ENCODE measurements around the gene MARK1.
"Not testable (repeated sequence)": the region's sequence is repeated elsewhere in the genome, so short reads cannot be mapped to it uniquely, and the experiment has no call there.

MARK1 gene

DNA sequence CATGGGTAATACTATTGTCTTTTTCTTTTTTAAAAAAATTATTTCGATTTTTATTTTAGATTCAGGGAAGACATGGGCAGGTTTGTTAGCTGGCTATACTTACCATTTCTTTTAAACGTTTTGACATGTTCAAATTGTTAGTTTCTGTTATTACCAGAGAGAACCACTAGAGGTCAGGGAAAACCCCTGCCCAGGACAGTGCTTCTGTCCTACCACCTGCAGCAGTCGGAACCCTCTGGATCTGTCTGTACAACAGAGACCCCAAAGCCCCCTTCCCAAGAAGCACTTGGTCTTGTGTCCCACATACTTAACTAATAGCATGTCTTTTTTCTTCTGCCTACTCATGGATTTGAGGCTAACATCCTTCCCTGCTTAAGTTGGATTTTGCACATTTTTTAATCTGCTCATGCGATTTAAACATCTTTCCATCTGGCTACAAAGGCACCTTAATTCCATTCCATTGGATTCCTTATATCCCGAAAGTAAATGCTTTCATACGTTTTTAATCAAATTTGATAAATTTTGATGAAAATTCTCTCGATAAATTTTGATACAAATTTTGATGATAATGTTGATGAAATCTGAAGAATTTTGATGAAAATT lies 152.2 kb downstream of the MARK1 start:
- in situ Hi-C loops (cut with HindIII; ENCODE audit: low sequenced_read_pairs): no loop called here
- TF ChIP-seq, protein P1, sequence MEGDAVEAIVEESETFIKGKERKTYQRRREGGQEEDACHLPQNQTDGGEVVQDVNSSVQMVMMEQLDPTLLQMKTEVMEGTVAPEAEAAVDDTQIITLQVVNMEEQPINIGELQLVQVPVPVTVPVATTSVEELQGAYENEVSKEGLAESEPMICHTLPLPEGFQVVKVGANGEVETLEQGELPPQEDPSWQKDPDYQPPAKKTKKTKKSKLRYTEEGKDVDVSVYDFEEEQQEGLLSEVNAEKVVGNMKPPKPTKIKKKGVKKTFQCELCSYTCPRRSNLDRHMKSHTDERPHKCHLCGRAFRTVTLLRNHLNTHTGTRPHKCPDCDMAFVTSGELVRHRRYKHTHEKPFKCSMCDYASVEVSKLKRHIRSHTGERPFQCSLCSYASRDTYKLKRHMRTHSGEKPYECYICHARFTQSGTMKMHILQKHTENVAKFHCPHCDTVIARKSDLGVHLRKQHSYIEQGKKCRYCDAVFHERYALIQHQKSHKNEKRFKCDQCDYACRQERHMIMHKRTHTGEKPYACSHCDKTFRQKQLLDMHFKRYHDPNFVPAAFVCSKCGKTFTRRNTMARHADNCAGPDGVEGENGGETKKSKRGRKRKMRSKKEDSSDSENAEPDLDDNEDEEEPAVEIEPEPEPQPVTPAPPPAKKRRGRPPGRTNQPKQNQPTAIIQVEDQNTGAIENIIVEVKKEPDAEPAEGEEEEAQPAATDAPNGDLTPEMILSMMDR (IDR thresholded peaks at IDR 0.05; ENCODE audit: low read depth, low read length): peak; percentile 73
- DNase-seq (ENCODE audit: low read depth, low spot score): peak; percentile 39
- H3K4me3 ChIP-seq (ENCODE audit: low read depth, low read length): no peak overlapping the region

DNA sequence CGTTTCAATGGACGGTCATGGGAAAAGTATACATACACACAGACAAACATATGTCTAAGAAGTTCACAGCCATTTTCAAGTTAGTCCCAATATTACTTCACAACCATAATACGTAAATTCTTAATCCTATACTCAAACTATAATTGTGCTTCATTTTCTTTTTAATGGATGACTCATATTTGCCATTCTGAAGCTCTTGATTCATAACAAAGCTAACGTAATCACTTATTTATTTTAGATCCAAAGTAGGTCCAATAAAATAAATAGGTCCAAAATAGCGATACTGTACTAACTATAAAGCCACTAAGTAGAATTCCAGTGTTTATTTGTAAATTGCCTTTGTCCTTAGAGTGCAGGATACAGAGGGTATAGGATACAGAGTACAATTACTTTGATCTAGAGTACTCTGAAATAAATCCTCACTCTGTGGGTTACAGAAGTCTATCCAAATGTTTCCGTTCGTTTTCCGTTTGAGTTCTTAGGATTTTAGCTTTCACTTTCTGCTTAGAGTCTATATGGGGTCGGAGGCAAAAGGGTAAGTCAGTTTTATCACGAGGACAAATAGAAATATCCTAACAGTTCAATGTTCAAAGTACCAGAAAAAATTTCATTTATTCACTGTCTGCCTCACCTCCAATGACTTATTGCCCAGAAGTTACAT lies 153.4 kb downstream of the MARK1 start:
- in situ Hi-C loops (cut with HindIII; ENCODE audit: low sequenced_read_pairs): no loop called here
- TF ChIP-seq, protein P1 (IDR thresholded peaks at IDR 0.05; ENCODE audit: low read depth, low read length): no peak
- DNase-seq (ENCODE audit: low read depth, low spot score): no peak
- H3K4me3 ChIP-seq (ENCODE audit: low read depth, low read length): no peak overlapping the region

DNA sequence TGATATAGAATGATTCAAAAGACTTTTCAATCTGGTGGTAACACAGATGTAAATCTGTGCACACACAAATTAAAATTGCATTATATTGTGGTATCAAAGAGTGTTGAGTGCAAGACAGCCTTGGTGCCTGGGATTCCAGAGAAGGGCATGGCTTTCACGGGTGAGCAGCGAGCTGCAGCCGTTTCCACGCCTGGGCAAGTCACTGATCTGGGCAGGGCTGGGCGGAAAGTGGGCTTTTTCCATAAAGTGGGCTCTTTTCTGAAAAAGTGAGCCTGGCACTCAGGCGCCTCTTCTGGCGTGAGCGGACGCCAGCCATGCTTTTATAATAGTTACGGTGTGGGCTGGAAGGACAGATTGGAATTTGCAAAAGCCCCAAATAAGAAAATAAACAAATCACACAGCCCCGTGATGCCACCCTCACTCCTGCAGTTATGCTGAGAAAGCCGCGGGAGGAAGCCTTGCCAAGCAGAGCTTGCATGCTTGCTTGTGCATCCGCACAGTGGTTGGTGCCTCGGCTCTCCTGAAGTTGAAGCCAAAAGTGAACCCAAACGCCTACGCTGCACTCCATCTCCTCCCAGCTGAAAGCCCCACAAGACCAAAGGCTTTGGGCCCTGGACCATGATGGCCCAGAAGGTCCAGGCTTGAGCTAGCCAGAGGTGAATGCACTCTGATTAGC lies 155.1 kb downstream of the MARK1 start:
- TF ChIP-seq, protein P1 (IDR thresholded peaks at IDR 0.05; ENCODE audit: low read depth, low read length): no peak
- no peak for DNase-seq (ENCODE audit: low read depth, low spot score)
- in situ Hi-C loops (cut with HindIII; ENCODE audit: low sequenced_read_pairs): no loop called here
- no peak overlapping the region for H3K4me3 ChIP-seq (ENCODE audit: low read depth, low read length)

DNA sequence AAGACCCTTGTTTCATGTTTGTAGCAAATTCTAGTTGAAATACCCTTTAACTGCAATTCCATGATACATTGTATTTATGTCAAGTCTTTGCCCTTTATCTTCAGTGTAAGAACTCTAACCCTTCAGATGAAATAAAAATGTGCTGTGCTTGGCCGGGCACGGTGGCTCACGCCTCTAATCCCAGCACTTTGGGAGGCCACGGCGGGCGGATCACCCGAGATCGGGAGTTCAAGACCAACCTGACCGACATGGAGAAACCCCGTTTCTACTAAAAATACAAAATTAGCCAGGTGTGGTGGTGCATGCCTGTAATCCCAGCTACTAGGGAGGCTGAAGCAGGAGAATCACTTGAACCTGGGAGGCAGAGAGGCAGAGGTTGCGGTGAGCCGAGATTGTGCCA lies 155.8 kb downstream of the MARK1 start:
- DNase-seq (ENCODE audit: low read depth, low spot score); in situ Hi-C loops (cut with HindIII; ENCODE audit: low sequenced_read_pairs); H3K4me3 ChIP-seq (ENCODE audit: low read depth, low read length): not testable (repeated sequence)

DNA sequence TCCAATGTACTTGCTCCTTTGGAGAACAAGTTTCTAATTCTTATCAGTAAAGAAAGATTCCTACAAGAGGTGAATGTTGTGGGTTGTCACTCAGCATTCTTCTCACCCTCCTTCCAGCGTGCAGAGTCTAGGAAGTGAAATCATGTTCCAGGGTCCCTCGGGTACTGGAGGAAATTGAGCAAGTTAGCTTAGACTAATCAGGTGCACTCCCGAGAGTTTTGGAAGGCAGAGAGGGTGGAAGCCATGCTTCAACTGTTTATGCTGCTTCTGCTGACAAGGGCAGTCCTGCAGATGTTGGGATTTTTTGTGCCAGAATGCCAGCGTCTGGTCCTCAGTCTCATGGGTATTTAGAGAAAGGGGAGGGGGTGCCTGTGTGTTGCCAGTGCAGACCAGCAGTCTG lies 157.0 kb downstream of the MARK1 start:
- in situ Hi-C loops (cut with HindIII; ENCODE audit: low sequenced_read_pairs): no loop called here
- no peak for DNase-seq (ENCODE audit: low read depth, low spot score)
- TF ChIP-seq, protein P1 (IDR thresholded peaks at IDR 0.05; ENCODE audit: low read depth, low read length): no peak
- H3K4me3 ChIP-seq (ENCODE audit: low read depth, low read length): no peak overlapping the region

DNA sequence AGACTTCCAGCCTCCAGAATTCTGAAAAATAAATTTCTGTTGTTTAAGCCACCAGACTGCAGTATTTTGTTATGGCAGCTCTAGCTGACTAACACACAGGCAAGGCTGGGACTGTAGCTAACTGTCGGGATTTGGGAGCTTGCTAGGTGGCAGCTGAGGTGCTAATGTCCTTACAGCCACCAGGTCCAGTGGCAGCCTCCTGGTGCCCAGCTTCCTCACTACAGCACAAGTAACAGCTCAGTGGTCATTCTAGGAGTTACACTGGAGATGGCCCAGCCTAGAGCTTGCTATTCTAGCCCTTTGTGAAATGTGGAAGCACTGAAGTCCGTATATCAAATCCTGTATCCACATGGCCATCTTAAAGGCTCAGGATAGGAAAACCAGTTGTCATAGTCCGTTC lies 157.9 kb downstream of the MARK1 start:
- no peak overlapping the region for H3K4me3 ChIP-seq (ENCODE audit: low read depth, low read length)
- no peak for DNase-seq (ENCODE audit: low read depth, low spot score)
- in situ Hi-C loops (cut with HindIII; ENCODE audit: low sequenced_read_pairs): no loop called here
- TF ChIP-seq, protein P1 (IDR thresholded peaks at IDR 0.05; ENCODE audit: low read depth, low read length): no peak

DNA sequence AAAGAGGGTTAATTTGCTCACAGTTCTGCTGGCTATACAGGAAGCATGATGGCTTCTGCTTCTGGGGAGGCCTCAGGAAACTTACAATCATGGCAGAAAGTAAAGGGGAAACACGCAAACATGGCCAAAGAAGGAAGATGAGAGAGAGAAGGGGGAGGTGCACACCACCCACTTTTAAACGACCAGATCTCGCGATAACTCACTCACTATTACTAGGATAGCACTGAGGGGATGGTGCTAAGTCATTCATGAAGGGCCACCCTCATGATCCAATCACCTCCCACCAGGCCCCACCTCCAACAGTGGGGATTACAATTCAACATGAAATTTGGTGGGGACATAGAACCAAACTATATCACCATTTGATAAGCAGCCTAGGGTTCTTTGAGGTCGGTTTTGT lies 159.9 kb downstream of the MARK1 start:
- in situ Hi-C loops (cut with HindIII; ENCODE audit: low sequenced_read_pairs): no loop called here
- TF ChIP-seq, protein P1 (IDR thresholded peaks at IDR 0.05; ENCODE audit: low read depth, low read length): no peak
- H3K4me3 ChIP-seq (ENCODE audit: low read depth, low read length): no peak overlapping the region

More for the DNA sequence above, 159.9 kb downstream of the MARK1 start:
- DNase-seq (ENCODE audit: low read depth, low spot score): no peak

Data from astrocyte of the spinal cord (primary cell).